ENCODE measurements around the gene RAB3A.

DNA sequence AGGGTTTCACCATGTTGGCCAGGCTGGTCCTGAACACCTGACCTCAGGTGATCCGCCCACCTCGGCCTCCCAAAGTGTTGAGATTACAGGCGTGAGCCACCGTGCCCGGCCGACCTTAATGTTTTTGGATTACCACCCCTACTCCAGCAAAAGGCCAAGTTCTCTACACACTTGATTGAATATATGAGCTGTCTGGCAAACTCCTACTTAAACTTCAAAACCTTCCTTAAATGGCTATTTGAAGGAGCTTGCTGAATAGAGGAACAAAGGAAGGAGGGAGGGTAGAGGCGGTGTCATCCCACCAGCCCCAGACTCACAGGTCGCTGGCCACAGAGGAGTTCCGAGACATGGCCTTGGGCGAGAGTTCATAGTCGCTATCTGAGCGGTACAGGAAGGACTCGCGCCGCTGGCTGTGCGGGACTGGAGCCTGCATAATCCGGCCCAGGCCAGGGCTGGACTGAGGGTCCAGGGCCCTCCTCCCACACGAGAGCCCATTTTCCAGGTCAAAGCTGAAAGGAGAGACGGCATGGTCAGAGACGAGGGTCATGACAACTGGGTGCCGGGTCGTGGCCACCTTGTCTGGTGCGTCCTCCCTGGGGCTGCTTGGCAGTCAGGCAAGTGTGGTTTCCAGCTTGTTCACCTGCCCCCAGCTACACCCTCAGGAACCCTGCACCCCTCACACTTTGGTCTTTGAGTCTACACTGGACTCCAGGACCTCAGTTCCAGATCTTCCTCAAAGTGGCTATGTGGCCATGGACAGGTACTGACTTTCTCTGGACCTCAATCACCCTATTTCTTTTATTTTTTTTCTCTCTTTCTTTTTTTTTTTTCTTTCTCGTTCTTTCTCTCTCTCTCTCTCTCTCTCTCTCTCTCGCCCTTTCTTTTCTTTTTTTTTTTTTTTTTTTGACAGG, 18.2 kb upstream of the RAB3A start:
- TF ChIP-seq POLR2AphosphoS5 (IDR thresholded peaks at IDR 0.05; ENCODE audit: low read depth, low read length) = no peak
- TF ChIP-seq, protein P1, sequence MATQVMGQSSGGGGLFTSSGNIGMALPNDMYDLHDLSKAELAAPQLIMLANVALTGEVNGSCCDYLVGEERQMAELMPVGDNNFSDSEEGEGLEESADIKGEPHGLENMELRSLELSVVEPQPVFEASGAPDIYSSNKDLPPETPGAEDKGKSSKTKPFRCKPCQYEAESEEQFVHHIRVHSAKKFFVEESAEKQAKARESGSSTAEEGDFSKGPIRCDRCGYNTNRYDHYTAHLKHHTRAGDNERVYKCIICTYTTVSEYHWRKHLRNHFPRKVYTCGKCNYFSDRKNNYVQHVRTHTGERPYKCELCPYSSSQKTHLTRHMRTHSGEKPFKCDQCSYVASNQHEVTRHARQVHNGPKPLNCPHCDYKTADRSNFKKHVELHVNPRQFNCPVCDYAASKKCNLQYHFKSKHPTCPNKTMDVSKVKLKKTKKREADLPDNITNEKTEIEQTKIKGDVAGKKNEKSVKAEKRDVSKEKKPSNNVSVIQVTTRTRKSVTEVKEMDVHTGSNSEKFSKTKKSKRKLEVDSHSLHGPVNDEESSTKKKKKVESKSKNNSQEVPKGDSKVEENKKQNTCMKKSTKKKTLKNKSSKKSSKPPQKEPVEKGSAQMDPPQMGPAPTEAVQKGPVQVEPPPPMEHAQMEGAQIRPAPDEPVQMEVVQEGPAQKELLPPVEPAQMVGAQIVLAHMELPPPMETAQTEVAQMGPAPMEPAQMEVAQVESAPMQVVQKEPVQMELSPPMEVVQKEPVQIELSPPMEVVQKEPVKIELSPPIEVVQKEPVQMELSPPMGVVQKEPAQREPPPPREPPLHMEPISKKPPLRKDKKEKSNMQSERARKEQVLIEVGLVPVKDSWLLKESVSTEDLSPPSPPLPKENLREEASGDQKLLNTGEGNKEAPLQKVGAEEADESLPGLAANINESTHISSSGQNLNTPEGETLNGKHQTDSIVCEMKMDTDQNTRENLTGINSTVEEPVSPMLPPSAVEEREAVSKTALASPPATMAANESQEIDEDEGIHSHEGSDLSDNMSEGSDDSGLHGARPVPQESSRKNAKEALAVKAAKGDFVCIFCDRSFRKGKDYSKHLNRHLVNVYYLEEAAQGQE (IDR thresholded peaks at IDR 0.05; ENCODE audit: insufficient read depth in 1 of 2, low read depth in 2 of 2, low read length in 2 of 2) = no peak
- TF ChIP-seq TAF1 (IDR thresholded peaks at IDR 0.05; ENCODE audit: borderline replicate concordance, insufficient read depth, low read length) = no peak
- TF ChIP-seq SIN3A (IDR thresholded peaks at IDR 0.05; ENCODE audit: borderline replicate concordance, insufficient read depth, low read length) = no peak
- TF ChIP-seq FOXP2 (optimal IDR thresholded peaks at IDR 0.05; ENCODE audit: borderline replicate concordance, extremely low read depth, extremely low read length, insufficient read depth) = no peak

Measured in PFSK-1 (cell line).